Spleen (tissue), 11 donors: ENCODE data around the gene JAZF1. TPM values are rescaled to one million over a fixed set of nuclear protein-coding genes. Genes with fewer than 3 reads are reported as not detected.

Source experiments
- DNase-seq: peaks from one replicate; pipeline ENCODE4 v3.0.0-alpha.2; 2020
- H3K27ac ChIP-seq, 8 donors: fragments of 200-600 bp; sonication (generic) in 7 of 8; 1 replicate in 4 of 8; 2 replicates in 4 of 8; pipeline versions ENCODE4 v1.5.0 to v1.8.0; 2016 to 2021; ENCODE audit warnings: inconsistent platforms in 4 of 8, mild to moderate bottlenecking in 4 of 8, moderate library complexity in 1 of 8
- H3K27me3 ChIP-seq, 7 donors: fragments of 200-600 bp; sonication (generic) in 6 of 7; replicated peaks in 1 of 7; 1 replicate in 4 of 7; 2 replicates in 3 of 7; pipeline versions ENCODE4 v1.5.0 to v1.8.0; 2016 to 2021; ENCODE audit warnings: inconsistent platforms in 3 of 7, mild to moderate bottlenecking in 1 of 7
- H3K36me3 ChIP-seq, 6 donors: fragments of 200-600 bp; sonication (generic) in 5 of 6; 1 replicate in 4 of 6; 2 replicates in 2 of 6; pipeline versions ENCODE4 v1.5.0 to v1.8.0; 2016 to 2021; ENCODE audit warnings: inconsistent platforms in 2 of 6
- H3K4me1 ChIP-seq, 6 donors: fragments of 200-600 bp; sonication (generic) in 5 of 6; 1 replicate in 3 of 6; 2 replicates in 3 of 6; pipeline versions ENCODE4 v1.5.0 to v1.8.0; 2016 to 2021; ENCODE audit warnings: inconsistent platforms in 3 of 6
- H3K4me3 ChIP-seq, 8 donors: fragments of 200-600 bp; sonication (generic) in 7 of 8; 1 replicate in 4 of 8; 2 replicates in 4 of 8; pipeline versions ENCODE4 v1.5.0 to v1.8.0; 2016 to 2021; ENCODE audit warnings: inconsistent platforms in 4 of 8, mild to moderate bottlenecking in 4 of 8, moderate library complexity in 2 of 8
- H3K9me3 ChIP-seq, 8 donors: fragments of 200-600 bp; sonication (generic) in 7 of 8; 1 replicate in 4 of 8; 2 replicates in 4 of 8; pipeline versions ENCODE4 v1.5.0 to v1.8.0; 2016 to 2021; ENCODE audit warnings: inconsistent platforms in 4 of 8
- CTCF ChIP-seq, 11 experiments: fragments of 200-600 bp in 7 of 11; fragments of 450-650 bp in 4 of 11; sonication (generic) in 4 of 11; IDR thresholded peaks in 8 of 11; conservative IDR thresholded peaks in 3 of 11; 1 replicate in 7 of 11; 2 replicates in 4 of 11; pipeline versions ENCODE4 v1.4.0 to v1.8.0; 2016 to 2021; ENCODE audit warnings: antibody characterized with exemption in 11 of 11, inconsistent platforms in 4 of 11, mild to moderate bottlenecking in 1 of 11
- POLR2A ChIP-seq, 3 donors: fragments of 450-650 bp; IDR thresholded peaks; one replicate each; pipeline ENCODE4 v1.5.1; 2017; ENCODE audit warnings: antibody characterized with exemption in 3 of 3, mild to moderate bottlenecking in 1 of 3
- POLR2AphosphoS5 ChIP-seq, 3 donors: sonication (generic); formaldehyde crosslinking; IDR thresholded peaks; one replicate each; pipeline ENCODE4 v1.5.1; 2017; ENCODE audit warnings: antibody characterized with exemption in 3 of 3
- WGBS, 5 donors: extraction: QIAGEN DNeasy Blood & Tissue Kit in 3 of 5; methylation state at CpG; one replicate each; pipeline versions ENCODE4 v1.1.5 to v1.1.7; 2013 to 2018; 5-methylcytosine and 5-hydroxymethylcytosine counted together
- intact Hi-C: fragments of 100-400 bp; cut with DNase I; formaldehyde crosslinking; loops from one replicate; pipeline ENCODE4 v1.15.0; 2023; ENCODE audit warnings: low total_unique reads
- polyA plus RNA-seq, 3 donors: library from polyadenylated mRNA; stranded (reverse); fragments of 200-250 nt; gene quantifications; one replicate each; pipeline ENCODE4 v1.2.1, GENCODE V29; 2013
- total RNA-seq, 7 donors: library from RNA; depleted of rRNA in 3 of 7; stranded (reverse); fragments of >200 nt in 3 of 7; fragmentation: NEBNext Ultra II Directional in 4 of 7; extraction: Animal tissue kit (Norgen Biotek cat#: 25700) in 4 of 7; gene quantifications; one replicate each; pipeline versions ENCODE4 v1.1.0 to v1.2.1, GENCODE V29; 2016 to 2021
- donor health status: healthy with polysubstance abuse.
- donor health status: DM: no; HTN: no; CAD: no; lungs with moderate emphysema.
- donor health status: DM: no; HTN: no; CAD: no.
- donor health status: Bipolar disorder and iron deficiency.
- donor health status: healthy.
- donor health status: DM: no; HTN: no; CAD: no.
- donor health status: DM: yes; HTN: yes; CAD: no.

Gene JAZF1
- total and polyA plus RNA-seq, 10 donors = 13.5 to 33.8 (median 24.7) TPM

- H3K4me3 ChIP-seq = no peak overlapping the region
- peaks cover 0 to 6% (median 0%) of the 10 kb centered on the region in 6 donors for H3K36me3 ChIP-seq
- TF ChIP-seq POLR2A (IDR thresholded peaks at IDR 0.05) = no peak
- H3K9me3 ChIP-seq = no peaks in the 10 kb centered on the region
- no peak overlapping the region for H3K27ac ChIP-seq
- intact Hi-C loops = no loop called here
- no peak for DNase-seq
- H3K27me3 ChIP-seq = no peaks in the 10 kb centered on the region
- peaks cover 0 to 24% (median 3%) of the 10 kb centered on the region in 6 donors for H3K4me1 ChIP-seq
These were observed 178.7 kb downstream of the JAZF1 start for GRCh38 chr7:28001896-28002295.

- Histone ChIP-seq H3K36me3 (peaks cover 0 to 8% (median 0%) of the 10 kb centered on the region in 6 donors), H3K27me3 (no peaks in the 10 kb centered on the region), H3K4me1 (peaks cover 0 to 15% (median 0%) of the 10 kb centered on the region in 6 donors), H3K4me3 (no peak overlapping the region), H3K27ac (no peak overlapping the region), H3K9me3 (no peaks in the 10 kb centered on the region)
- intact Hi-C loops = no loop called here
- no peak for DNase-seq
- 98 to 99% (median 99%) methylated on average over 3 of the region's 3 CpGs for WGBS, 5 donors
- TF ChIP-seq POLR2AphosphoS5 (IDR thresholded peaks at IDR 0.05) = no peak
- no peak for TF ChIP-seq POLR2A (IDR thresholded peaks at IDR 0.05)
- no peak for TF ChIP-seq CTCF (IDR thresholded peaks at IDR 0.05 in 8 of 11, conservative IDR thresholded peaks at IDR 0.05 in 3 of 11)
These were observed 180.8 kb downstream of the JAZF1 start for GRCh38 chr7:27999829-28000228.

GRCh38 chr7:27998382-27998781 lies 182.2 kb downstream of the JAZF1 start:
- no peak for TF ChIP-seq POLR2A (IDR thresholded peaks at IDR 0.05)
- TF ChIP-seq POLR2AphosphoS5 (IDR thresholded peaks at IDR 0.05) = no peak
- no peak for TF ChIP-seq CTCF (IDR thresholded peaks at IDR 0.05 in 8 of 11, conservative IDR thresholded peaks at IDR 0.05 in 3 of 11)
- H3K36me3 ChIP-seq = peaks cover 0 to 8% (median 0%) of the 10 kb centered on the region in 6 donors
- no peaks in the 10 kb centered on the region for H3K9me3 ChIP-seq
- H3K4me1 ChIP-seq = peaks cover 0 to 18% (median 0%) of the 10 kb centered on the region in 6 donors
- DNase-seq = no peak
- no peaks in the 10 kb centered on the region for H3K27me3 ChIP-seq
- intact Hi-C loops = no loop called here
- WGBS, 5 donors = 50 to 96% (median 81%) methylated on average over 2 of the region's 2 CpGs
- no peak overlapping the region for H3K27ac ChIP-seq
- no peak overlapping the region for H3K4me3 ChIP-seq

- intact Hi-C loops = no loop called here
- H3K4me1 ChIP-seq = peaks cover 0 to 22% (median 2%) of the 10 kb centered on the region in 6 donors
- WGBS, 5 donors = 95 to 100% (median 97%) methylated on average over 1 of the region's 1 CpG
- no peak for DNase-seq
- H3K36me3 ChIP-seq = peaks cover 0 to 8% (median 0%) of the 10 kb centered on the region in 6 donors
- H3K27me3 ChIP-seq = no peaks in the 10 kb centered on the region
- no peak overlapping the region for H3K27ac ChIP-seq
- H3K4me3 ChIP-seq = no peak overlapping the region
- H3K9me3 ChIP-seq = no peaks in the 10 kb centered on the region
- TF ChIP-seq POLR2A (IDR thresholded peaks at IDR 0.05) = no peak
- TF ChIP-seq CTCF (IDR thresholded peaks at IDR 0.05 in 8 of 11, conservative IDR thresholded peaks at IDR 0.05 in 3 of 11) = no peak
- no peak for TF ChIP-seq POLR2AphosphoS5 (IDR thresholded peaks at IDR 0.05)
These were observed 183.3 kb downstream of the JAZF1 start for GRCh38 chr7:27997188-27997707.
